Left ventricle myocardium inferior (tissue), 1 donor: ENCODE data around the gene TIGD4. TPM values are rescaled to one million over a fixed set of nuclear protein-coding genes. Genes with fewer than 3 reads are reported as not detected.

Experiments used
- DNase-seq: peaks from one replicate; pipeline ENCODE4 v3.0.0-alpha.2; 2020
- H3K27ac ChIP-seq: fragments of 200-600 bp; replicated peaks from 2 replicates; pipeline ENCODE4 v1.8.0; 2021
- H3K27me3 ChIP-seq: fragments of 200-600 bp; 2 replicates; pipeline ENCODE4 v1.8.0; 2021; ENCODE audit warnings: low read depth
- H3K36me3 ChIP-seq: fragments of 200-600 bp; 2 replicates; pipeline ENCODE4 v1.8.0; 2021
- H3K4me1 ChIP-seq: fragments of 200-600 bp; 2 replicates; pipeline ENCODE4 v1.8.0; 2021
- H3K4me3 ChIP-seq: fragments of 200-600 bp; 2 replicates; pipeline ENCODE4 v1.8.0; 2021; ENCODE audit warnings: mild to moderate bottlenecking, moderate library complexity
- H3K9me3 ChIP-seq: fragments of 200-600 bp; replicated peaks from 2 replicates; pipeline ENCODE4 v1.8.0; 2021
- CTCF ChIP-seq: fragments of 200-600 bp; IDR thresholded peaks from 2 replicates; pipeline ENCODE4 v1.8.0; 2021; ENCODE audit warnings: antibody characterized with exemption, mild to moderate bottlenecking, borderline replicate concordance
- intact Hi-C: fragments of 100-400 bp; cut with micrococcal nuclease; formaldehyde crosslinking; loops from one replicate; pipeline ENCODE4 v1.11.0; 2022
- total RNA-seq: library from RNA; stranded (reverse); fragmentation: NEBNext Ultra II Directional; extraction: Animal tissue kit (Norgen Biotek cat#: 25700); gene quantifications from one replicate; pipeline ENCODE4 v1.2.1, GENCODE V29; 2021
- donor health status: DM: no; HTN: yes; CAD: no; lungs with severe emphysema.

The TIGD4 gene
- total RNA-seq, 1 donor from 2014 or later = 0.22 TPM

- no peaks in the 10 kb centered on the region for H3K27me3 ChIP-seq
- DNase-seq = no peak
- no peaks in the 10 kb centered on the region for H3K36me3 ChIP-seq
- intact Hi-C loops = no loop called here
- TF ChIP-seq CTCF = no peak
- no peak overlapping the region for H3K4me3 ChIP-seq
- no peaks in the 10 kb centered on the region for H3K4me1 ChIP-seq
- H3K9me3 ChIP-seq = peaks cover 17% of the 10 kb centered on the region
- H3K27ac ChIP-seq = no peak overlapping the region
Measured at GRCh38 chr4:152747444-152747843, 32.1 kb downstream of the TIGD4 start.

- no peaks in the 10 kb centered on the region for H3K4me1 ChIP-seq
- no peaks in the 10 kb centered on the region for H3K9me3 ChIP-seq
- no peak for TF ChIP-seq CTCF
- no peak for DNase-seq
- intact Hi-C loops = loop anchor here (5.0 to 10.0 kb wide), 2 partner anchors 94 to 237 kb away; no protein-coding TSS in a partner anchor
- H3K4me3 ChIP-seq = no peak overlapping the region
- no peak overlapping the region for H3K27ac ChIP-seq
- H3K27me3 ChIP-seq = no peaks in the 10 kb centered on the region
- no peaks in the 10 kb centered on the region for H3K36me3 ChIP-seq
Measured at GRCh38 chr4:152738827-152739226, 40.7 kb downstream of the TIGD4 start.

GRCh38 chr4:152735906-152736305 lies 43.6 kb downstream of the TIGD4 start:
- Histone ChIP-seq H3K4me3 (no peak overlapping the region), H3K9me3 (no peaks in the 10 kb centered on the region), H3K27ac (no peak overlapping the region), H3K36me3 (no peaks in the 10 kb centered on the region), H3K4me1 (no peaks in the 10 kb centered on the region), H3K27me3 (no peaks in the 10 kb centered on the region)
- no peak for TF ChIP-seq CTCF
- no peak for DNase-seq
- intact Hi-C loops = loop anchor here (5.0 to 10.0 kb wide), 2 partner anchors 91 to 234 kb away; no protein-coding TSS in a partner anchor

DNA sequence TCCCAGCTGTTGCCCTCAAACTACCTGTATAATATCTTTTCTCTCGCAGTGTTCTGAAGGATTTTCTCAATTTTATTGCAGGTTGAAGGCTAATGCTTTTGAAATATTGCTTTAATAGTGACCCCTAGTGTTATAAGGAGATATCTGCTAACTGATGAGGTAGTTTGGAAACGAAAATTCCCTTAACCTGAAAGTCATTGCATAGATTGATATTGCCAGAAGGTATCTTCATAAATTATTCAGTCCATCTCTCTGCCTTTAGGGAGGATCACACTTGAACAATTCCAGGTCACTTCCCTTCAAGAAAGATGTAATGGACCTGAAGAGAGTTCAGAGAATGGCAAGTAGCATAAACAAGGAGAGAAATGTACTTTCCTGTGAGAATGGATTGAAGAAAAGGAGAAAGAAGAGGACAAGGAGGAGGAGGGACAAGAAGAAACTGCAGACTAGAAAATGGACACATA lies 44.1 kb downstream of the TIGD4 start:
- Histone ChIP-seq H3K36me3 (no peaks in the 10 kb centered on the region), H3K9me3 (no peaks in the 10 kb centered on the region), H3K4me1 (no peaks in the 10 kb centered on the region), H3K27me3 (no peaks in the 10 kb centered on the region), H3K27ac (no peak overlapping the region), H3K4me3 (no peak overlapping the region)
- peak; percentile 73 for TF ChIP-seq CTCF
- no peak for DNase-seq
- intact Hi-C loops = loop anchor here (5.0 to 10.0 kb wide), 2 partner anchors 91 to 233 kb away; no protein-coding TSS in a partner anchor

DNA sequence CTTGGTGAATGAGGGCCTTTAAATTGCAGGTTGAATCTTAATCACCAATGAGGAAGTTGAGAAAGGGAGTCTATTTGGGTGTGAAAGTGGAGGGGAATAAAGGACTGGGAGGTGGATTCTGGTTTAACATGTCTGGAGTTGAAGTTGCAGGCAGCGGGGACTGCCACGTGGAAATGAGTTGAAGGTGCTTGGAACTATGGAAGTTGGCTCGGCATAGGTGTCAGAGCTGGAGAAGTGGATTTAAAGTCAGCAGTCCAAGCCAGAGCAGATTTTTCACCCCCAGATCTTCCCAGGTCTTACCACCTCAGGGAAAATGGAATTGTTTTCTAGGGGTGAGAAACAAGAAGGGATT lies 44.9 kb downstream of the TIGD4 start:
- Histone ChIP-seq H3K4me1 (no peaks in the 10 kb centered on the region), H3K27ac (no peak overlapping the region), H3K9me3 (no peaks in the 10 kb centered on the region), H3K4me3 (no peak overlapping the region), H3K27me3 (no peaks in the 10 kb centered on the region), H3K36me3 (no peaks in the 10 kb centered on the region)
- no peak for DNase-seq
- intact Hi-C loops = loop anchor here (5.0 to 10.0 kb wide), 2 partner anchors 90 to 232 kb away; no protein-coding TSS in a partner anchor
- no peak for TF ChIP-seq CTCF
